Activated effector memory CD4-positive, alpha-beta T cell treated with Interleukin-2 at 50 U/mL for 16 hours (primary cell): Measurements from ENCODE around the gene CERCAM.

Source experiments
- DNase-seq: peaks from one replicate; pipeline ENCODE4 v3.0.0-alpha.2; 2020

CERCAM gene

DNA sequence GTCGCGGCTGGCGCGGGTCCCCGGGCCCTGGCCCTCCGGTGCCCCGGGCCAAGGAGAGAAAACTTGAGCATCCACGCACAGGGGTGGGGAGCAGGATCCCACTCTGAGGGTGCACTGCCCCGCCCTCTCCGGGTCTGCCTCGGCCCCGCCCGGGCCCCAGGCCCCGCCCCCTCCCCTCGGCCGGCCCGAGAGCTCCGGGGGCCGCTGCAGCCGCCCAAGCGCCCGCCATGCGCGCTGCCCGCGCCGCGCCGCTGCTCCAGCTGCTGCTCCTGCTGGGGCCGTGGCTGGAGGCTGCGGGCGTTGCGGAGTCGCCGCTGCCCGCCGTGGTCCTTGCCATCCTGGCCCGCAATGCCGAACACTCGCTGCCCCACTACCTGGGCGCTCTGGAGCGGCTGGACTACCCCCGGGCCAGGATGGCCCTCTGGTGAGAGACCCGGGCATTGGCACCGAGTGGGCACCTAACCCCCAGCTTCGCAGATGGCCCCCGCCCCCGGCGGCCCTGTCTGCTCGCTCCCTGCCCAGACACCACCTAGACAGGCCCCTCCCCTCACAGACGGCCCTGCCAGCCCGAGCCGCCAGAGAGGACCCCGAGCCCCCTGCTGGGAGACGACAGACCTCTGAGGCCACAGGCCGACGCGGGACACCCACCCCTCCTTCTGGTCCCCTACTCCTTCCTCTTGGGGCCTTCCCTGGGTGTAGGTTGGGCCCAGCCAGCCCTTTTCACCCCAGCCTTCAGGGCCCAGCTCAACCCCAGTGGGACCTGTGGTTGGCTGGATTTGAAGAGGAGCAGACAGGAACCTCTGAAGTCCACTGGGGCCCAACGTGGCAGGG lies at the start of gene CERCAM:
Gene CERCAM, plus strand, starts transcription at position 207 of the 831 bp plus-strand sequence. Its CDS starts 21 bp downstream, at position 228.
- peak; percentile 20 for DNase-seq

DNA sequence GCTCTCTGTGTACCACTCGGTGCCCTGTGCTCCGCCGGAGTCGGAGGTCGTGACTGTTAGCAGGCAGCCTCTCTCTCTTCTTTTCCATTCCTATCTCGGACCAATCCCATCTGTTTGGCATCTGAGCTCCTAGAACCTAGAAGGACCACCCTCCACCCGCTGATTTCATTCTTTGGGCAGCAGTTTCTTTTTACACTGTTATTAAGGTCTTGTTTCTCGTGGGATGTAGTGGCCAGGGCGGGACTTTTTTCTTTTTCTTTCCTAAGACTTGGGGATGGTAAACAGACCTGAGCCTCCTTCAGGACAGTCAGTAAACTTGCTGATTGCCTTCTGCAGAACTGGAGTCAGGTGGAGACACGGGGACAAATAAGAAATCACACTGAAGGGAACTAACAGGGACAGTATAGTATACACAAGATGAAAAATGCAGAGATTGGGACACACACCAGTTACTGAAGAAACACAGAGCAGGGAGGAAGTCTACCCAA lies 49.0 kb upstream of the CERCAM start:
- DNase-seq = no peak

DNA sequence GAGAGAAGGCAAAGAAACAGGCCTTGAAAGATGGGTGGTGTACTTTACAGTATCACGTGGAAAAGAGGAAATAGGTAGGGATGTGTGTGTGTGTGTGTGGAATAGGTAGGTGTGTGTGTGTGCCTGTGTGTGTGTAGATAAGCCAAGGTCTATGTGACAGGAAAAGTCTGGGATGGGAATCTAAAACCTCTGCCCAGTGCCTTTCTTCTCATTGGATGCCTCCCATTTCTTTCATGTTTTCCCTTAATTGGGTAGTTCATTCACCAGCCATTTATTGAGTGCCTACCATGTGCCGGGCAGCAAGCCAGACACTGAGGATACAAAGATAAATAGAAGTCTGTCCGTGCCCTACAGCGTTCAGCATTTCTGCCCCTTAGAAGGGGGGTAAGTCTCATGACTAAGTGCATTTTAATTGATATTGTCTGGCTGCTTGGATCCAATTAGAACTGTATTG lies 48.4 kb upstream of the CERCAM start:
- DNase-seq = no peak

DNA sequence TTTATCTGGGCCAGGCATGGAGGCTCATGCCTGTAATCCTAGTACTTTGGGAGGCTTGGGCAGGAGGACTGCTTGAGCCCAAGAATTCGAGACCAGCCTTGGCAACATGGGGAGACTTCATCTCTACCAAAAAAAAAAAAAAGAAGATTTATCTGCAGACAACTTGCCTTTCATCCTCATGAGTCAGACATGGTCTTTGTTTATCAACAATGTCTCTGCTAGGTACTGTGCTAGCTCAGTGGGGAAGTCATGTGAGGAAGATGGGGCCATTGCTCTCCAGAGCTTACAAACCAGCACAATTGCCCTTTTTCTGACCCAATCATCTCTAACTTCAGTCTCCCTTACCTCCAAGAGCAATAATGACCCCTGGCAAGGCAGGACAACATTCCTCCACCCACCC lies 47.9 kb upstream of the CERCAM start:
- DNase-seq = no peak

- DNase-seq = no peak
Measured at GRCh38 chr9:128374221-128374675, 46.4 kb upstream of the CERCAM start.

- no peak for DNase-seq
Measured at GRCh38 chr9:128375865-128376264, 44.8 kb upstream of the CERCAM start.

DNA sequence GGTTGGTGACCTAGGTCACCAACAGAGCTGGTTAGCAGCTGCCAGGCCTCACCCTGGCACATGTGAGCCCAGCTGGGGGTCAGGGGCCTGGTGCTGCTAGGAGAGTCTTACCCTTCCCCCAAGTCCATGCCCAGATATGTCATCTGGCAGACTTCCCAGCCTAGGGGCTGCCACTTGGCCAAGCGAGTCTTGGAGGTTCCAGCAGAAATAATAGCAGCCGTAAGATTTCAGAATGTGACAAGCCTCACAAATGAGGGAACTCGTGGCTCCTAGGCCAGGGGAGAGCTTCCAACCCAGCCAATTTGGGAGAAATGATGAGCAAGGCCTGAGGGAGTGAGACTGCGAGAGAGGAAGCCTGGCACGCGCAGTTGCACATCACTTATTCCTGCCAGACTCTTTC lies 38.4 kb upstream of the CERCAM start:
- DNase-seq = no peak

- DNase-seq = no peak
Measured at GRCh38 chr9:128383007-128383753, 37.5 kb upstream of the CERCAM start.

DNA sequence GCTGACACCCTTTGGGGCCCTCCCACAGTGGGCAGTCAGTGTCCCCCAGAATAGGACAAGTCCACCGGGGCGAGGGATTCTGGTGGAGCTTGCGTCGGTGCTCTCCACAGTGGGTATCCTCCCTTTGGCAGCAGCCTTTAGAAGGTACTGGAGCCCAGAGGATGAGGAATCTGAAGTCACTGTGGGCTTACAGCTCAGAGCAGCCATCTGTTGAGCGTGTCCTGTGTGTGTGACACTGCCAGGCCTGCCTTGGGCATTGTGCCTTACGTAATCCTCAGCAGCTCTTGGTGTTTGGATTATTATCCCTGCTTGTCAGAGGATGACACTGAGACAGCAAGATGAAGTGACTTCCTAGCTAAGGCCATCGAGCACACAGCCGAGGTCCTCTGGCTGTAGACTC lies 36.9 kb upstream of the CERCAM start:
- DNase-seq = no peak

- DNase-seq = no peak
Measured at GRCh38 chr9:128384801-128385495, 35.7 kb upstream of the CERCAM start.

- DNase-seq = no peak
Measured at GRCh38 chr9:128385496-128386460, 34.9 kb upstream of the CERCAM start.

GRCh38 chr9:128388150-128388549 lies 32.5 kb upstream of the CERCAM start:
- no peak for DNase-seq

GRCh38 chr9:128389395-128390149 lies 31.1 kb upstream of the CERCAM start:
- DNase-seq = no peak

DNA sequence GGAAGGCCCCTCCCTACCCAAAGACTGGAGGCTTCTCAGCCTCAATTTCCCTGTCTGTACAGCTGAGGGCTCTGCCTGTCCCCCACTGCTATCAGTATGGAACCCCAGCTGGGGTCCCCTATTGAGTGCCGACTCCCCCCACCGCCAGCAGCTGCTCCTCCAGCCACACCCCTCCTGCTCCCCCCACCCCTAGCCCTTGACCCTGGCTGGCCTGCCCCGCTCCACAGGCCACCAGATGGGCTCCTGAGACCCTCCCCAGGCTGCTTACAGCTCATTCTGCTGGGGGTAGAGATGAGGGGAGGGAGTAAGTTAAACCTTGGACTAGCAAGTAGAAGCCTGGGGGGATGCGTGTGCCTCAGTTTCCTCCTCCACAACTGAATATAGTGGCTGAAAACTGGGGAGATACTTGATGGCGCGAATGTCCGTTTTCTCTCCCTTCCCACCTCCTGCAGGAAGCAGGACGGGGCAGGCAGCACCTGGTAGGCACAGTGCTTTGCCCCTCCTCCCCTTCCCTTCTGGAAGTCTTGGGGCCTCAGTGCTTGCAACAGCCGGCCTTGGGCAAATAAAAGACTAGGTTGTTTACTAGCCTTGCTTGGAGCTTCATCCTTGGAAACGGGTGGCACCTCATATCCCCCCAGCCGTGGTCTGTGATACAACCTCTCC lies 30.4 kb upstream of the CERCAM start:
- no peak for DNase-seq

DNA sequence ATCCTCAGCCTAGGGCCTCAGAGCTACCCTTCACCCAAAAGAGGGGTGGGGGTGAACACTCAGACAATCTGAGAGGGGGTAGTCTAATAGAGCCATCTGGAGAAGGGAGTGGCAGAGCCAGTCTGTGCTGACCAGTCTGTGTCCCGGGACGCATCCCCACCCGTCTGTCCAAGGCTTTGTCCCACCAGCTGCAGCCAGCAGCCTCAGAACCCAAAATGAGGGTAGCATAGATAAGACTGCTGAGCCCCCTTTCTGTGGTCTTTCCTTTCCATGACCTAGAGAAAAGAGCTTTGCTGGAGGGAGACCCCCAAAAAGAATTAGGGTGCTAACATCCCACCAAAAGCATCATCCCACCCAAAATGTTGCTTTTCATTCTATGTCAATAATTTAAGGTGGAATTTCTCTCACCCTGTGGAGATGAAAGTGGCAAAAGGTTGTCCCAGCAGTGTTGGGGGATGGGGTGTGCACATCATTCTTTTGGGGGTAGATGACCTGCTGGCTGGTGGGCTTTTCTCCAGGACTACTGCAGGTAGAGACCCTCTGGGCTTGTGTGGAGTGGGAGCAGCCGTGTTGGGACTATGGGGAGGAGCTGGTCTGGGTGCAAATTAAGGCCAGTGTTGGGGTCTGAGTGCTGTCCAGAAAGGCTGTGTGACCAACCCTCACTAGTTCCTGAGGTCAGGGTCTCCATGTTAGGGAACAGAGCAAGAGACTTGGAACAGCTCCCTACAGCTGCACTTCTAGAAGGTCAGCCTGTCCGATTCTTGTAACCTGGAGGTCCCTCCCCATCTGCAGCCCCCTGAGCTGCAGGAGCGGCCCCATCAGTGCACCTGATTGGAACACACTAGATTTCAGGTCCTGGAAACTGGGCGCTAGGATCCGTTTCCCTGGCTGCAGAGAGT lies 29.6 kb upstream of the CERCAM start:
- DNase-seq = no peak

- no peak for DNase-seq
Measured at GRCh38 chr9:128391956-128392301, 28.7 kb upstream of the CERCAM start.

DNA sequence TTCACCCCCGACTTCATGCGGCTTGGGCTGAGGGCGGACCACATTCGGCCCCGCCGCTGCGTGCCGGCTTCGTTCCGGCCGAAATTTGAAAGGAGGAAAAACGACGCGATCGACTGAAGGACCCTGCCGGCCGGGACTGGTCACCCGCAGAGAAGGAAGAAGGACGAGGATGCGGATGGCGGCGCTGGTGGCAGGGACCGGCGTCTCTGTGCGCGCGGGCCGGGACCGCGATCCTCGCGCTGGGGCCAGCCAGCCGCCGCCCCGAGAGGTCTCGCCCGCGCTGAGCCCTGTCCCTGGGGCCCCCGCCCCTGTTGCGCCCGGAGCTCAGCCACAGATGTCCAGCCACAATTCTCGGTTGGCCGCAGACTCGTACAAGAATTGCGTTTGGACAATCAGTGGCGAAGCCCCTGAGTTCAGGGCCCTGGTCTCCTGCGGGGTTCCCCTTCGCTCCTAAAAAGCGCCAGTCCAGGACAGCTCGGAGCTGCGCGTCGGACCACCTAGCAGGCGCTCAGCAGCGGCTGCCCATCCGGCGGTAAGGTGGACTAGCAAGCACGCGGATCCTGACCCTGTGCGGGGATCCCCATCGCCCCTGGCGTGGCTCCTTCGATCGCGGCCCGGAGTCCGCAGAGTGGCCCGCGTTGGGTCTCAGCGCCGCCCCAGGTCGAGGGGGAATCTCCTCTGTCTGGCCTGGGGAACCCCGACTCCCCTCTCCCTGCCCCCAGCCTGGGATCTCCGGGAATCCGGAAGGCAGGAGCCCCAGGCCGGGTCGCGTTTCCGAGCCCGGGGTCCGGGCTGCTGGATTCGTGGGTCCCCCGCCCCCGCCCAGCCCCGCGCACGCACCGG lies 28.1 kb upstream of the CERCAM start:
- no peak for DNase-seq

GRCh38 chr9:128393145-128393775 lies 27.4 kb upstream of the CERCAM start:
- no peak for DNase-seq
